Measurements from ENCODE around the gene MAN1A1.

DNA sequence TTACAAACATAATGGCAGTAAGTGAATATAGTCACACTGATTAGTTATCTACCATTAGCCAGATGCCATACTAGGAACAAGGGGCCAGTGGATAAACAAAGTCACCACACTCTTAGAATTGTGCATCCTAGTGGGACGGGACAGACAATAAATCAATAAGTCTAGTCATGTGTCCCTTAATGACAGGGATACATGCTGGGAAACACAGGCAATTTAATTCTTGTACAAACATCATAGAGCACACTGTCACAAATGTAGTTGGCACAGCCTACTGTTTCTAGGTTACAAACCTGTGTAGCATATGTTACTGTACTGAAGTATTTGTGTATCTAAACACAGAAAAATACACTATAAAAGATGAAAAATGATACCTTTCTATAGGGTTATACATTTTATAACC lies 148.1 kb downstream of the MAN1A1 start:
- TF ChIP-seq, protein P1, sequence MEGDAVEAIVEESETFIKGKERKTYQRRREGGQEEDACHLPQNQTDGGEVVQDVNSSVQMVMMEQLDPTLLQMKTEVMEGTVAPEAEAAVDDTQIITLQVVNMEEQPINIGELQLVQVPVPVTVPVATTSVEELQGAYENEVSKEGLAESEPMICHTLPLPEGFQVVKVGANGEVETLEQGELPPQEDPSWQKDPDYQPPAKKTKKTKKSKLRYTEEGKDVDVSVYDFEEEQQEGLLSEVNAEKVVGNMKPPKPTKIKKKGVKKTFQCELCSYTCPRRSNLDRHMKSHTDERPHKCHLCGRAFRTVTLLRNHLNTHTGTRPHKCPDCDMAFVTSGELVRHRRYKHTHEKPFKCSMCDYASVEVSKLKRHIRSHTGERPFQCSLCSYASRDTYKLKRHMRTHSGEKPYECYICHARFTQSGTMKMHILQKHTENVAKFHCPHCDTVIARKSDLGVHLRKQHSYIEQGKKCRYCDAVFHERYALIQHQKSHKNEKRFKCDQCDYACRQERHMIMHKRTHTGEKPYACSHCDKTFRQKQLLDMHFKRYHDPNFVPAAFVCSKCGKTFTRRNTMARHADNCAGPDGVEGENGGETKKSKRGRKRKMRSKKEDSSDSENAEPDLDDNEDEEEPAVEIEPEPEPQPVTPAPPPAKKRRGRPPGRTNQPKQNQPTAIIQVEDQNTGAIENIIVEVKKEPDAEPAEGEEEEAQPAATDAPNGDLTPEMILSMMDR (conservative IDR thresholded peaks at IDR 0.05 in 1 of 2, IDR thresholded peaks at IDR 0.05 in 1 of 2; ENCODE audit: extremely low read depth in 1 of 2, insufficient read depth in 1 of 2, low read depth in 1 of 2, low read length in 2 of 2) = no peak
- no peak for TF ChIP-seq EZH2 (IDR thresholded peaks at IDR 0.05; ENCODE audit: borderline replicate concordance, low read length)

All from mammary epithelial cell (primary cell).